ENCODE results near the gene ATP5PD.
"Not testable (repeated sequence)": the region's sequence is repeated elsewhere in the genome, so short reads cannot be mapped to it uniquely, and the experiment has no call there.

ATP5PD gene

DNA sequence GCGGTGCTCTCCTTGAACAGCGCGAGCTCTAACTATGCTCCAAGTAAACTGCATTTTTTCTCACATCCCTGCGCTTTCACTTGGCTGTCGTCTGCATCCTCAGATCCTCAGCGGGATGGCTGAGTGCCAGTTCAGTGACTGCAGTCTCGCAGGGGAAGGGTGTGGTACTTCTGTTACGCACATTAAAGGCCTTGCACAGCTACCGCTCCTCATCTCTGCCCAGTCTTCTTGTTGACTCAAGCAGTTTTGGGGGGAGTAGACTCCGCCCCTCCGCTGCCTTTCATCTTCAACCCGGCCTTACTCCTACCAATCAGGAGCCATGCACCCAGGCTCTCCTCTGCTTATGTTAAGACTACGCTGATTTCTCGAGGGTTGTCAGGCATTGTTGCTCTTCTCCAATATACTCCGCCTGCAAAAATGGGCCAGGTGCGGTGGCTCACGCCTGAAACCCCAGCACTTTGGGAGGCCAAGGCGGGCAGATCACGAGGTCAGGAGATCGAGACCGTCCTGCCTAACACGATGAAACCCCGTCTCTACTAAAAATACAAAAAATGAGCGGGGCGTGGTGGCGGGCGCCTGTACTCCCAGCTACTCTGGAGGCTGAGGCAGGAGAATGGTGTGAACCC lies 10.0 kb downstream of the ATP5PD start:
- H3K36me3 ChIP-seq (ENCODE audit: control insufficient read depth, insufficient read depth, low read length) = peaks cover 14% of the 10 kb centered on the region
- H3K9ac ChIP-seq (ENCODE audit: low read length) = no peak overlapping the region
- H3K4me1 ChIP-seq (ENCODE audit: control insufficient read depth, insufficient read depth, low read length) = peaks cover 5% of the 10 kb centered on the region
- no peak overlapping the region for H3K4me3 ChIP-seq (ENCODE audit: low read length)
- H3K27ac ChIP-seq (ENCODE audit: low read depth, low read length) = peak overlapping the region; percentile 89
- H3K27me3 ChIP-seq (ENCODE audit: control insufficient read depth, insufficient read depth, low read length) = no peaks in the 10 kb centered on the region

DNA sequence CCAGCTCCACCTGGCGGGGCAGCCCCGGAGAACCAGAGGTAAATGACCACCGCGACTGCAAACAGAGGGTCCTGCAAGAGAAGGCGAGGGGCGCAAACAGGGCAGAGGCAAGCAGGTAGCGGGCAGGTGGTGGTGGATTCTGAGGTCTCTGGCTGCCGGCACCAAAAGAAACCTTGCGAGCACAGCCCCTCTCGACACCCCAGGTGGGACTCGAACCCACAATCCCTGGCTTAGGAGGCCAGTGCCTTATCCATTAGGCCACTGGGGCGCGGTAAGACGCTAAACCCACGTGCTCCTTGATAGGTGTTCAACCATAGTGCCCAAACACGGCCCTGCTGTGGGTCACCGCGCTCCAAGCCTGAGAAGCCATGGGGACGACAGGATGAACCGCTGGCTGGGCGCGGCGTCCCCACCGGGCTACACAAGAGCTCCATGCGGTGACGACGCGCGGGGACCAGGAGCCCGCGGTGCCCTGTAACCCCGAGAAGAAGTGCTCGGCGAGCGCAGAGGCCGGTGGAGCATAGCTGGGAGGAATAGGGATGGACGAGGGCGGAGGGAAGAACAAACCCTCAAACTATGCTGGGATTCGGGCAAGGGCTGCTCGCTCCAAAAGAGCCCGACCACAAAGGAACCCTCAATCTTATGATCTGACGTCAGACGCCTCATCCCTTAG lies 12.4 kb downstream of the ATP5PD start:
- Histone ChIP-seq H3K4me3 (ENCODE audit: low read length) (peak overlapping the region; percentile 80), H3K9ac (ENCODE audit: low read length) (peak overlapping the region; percentile 32), H3K4me1 (ENCODE audit: control insufficient read depth, insufficient read depth, low read length) (peaks cover 5% of the 10 kb centered on the region), H3K27ac (ENCODE audit: low read depth, low read length) (peak overlapping the region; percentile 89), H3K27me3 (ENCODE audit: control insufficient read depth, insufficient read depth, low read length) (no peaks in the 10 kb centered on the region), H3K36me3 (ENCODE audit: control insufficient read depth, insufficient read depth, low read length) (peaks cover 5% of the 10 kb centered on the region)

- Histone ChIP-seq H3K27ac (ENCODE audit: low read depth, low read length) (peak overlapping the region; percentile 89), H3K4me3 (ENCODE audit: low read length) (peak overlapping the region; percentile 80), H3K9ac (ENCODE audit: low read length) (no peak overlapping the region), H3K36me3 (ENCODE audit: control insufficient read depth, insufficient read depth, low read length) (no peaks in the 10 kb centered on the region), H3K27me3 (ENCODE audit: control insufficient read depth, insufficient read depth, low read length) (no peaks in the 10 kb centered on the region), H3K4me1 (ENCODE audit: control insufficient read depth, insufficient read depth, low read length) (peaks cover 5% of the 10 kb centered on the region)
Measured at GRCh38 chr17:75033346-75034235, 13.2 kb downstream of the ATP5PD start.

DNA sequence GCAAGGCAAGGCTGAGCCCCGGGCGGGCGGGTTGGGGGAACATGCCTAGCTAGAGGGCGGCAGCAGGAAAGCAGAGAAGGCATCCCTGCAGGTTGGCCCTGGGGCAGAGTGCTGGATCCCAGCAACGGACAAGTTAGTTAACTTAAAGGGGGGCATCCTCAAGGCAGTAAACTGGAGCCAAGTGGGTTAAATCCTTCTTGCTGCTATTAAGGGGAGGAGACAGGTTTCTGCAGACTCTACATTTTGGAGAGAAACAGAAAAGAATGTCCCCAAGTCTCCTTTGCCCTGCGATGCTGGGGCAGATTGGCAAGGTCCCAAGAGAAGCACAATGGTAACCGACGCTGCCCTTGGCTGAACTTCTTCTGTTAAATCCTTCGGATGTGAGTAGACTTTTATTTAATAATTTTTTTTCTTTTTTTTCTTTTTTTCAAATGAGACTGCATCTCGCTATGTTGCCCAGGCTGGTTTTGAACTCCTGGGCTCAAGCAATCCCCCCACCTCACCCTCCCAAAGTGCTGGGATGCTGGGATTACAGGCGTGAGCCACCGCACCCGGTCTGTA lies 14.0 kb downstream of the ATP5PD start:
- H3K4me1 ChIP-seq (ENCODE audit: control insufficient read depth, insufficient read depth, low read length) = peaks cover 5% of the 10 kb centered on the region

GRCh38 chr17:75031972-75032719 lies 14.6 kb downstream of the ATP5PD start:
- H3K4me1 ChIP-seq (ENCODE audit: control insufficient read depth, insufficient read depth, low read length) = peaks cover 5% of the 10 kb centered on the region
- H3K9ac ChIP-seq (ENCODE audit: low read length) = no peak overlapping the region
- peak overlapping the region; percentile 60 for H3K27ac ChIP-seq (ENCODE audit: low read depth, low read length)
- peak overlapping the region; percentile 40 for H3K4me3 ChIP-seq (ENCODE audit: low read length)
- H3K27me3 ChIP-seq (ENCODE audit: control insufficient read depth, insufficient read depth, low read length) = no peaks in the 10 kb centered on the region
- no peaks in the 10 kb centered on the region for H3K36me3 ChIP-seq (ENCODE audit: control insufficient read depth, insufficient read depth, low read length)

More for the DNA sequence above, 14.0 kb downstream of the ATP5PD start:
- Histone ChIP-seq H3K27ac (ENCODE audit: low read depth, low read length) (no peak overlapping the region), H3K27me3 (ENCODE audit: control insufficient read depth, insufficient read depth, low read length) (no peaks in the 10 kb centered on the region), H3K36me3 (ENCODE audit: control insufficient read depth, insufficient read depth, low read length) (no peaks in the 10 kb centered on the region), H3K9ac (ENCODE audit: low read length) (no peak overlapping the region), H3K4me3 (ENCODE audit: low read length) (peak overlapping the region; percentile 40)

GRCh38 chr17:75030161-75030560 lies 16.6 kb downstream of the ATP5PD start:
- Histone ChIP-seq H3K27ac (ENCODE audit: low read depth, low read length) (no peak overlapping the region), H3K36me3 (ENCODE audit: control insufficient read depth, insufficient read depth, low read length) (no peaks in the 10 kb centered on the region), H3K9ac (ENCODE audit: low read length) (no peak overlapping the region), H3K27me3 (ENCODE audit: control insufficient read depth, insufficient read depth, low read length) (no peaks in the 10 kb centered on the region), H3K4me3 (ENCODE audit: low read length) (no peak overlapping the region), H3K4me1 (ENCODE audit: control insufficient read depth, insufficient read depth, low read length) (peaks cover 3% of the 10 kb centered on the region)

DNA sequence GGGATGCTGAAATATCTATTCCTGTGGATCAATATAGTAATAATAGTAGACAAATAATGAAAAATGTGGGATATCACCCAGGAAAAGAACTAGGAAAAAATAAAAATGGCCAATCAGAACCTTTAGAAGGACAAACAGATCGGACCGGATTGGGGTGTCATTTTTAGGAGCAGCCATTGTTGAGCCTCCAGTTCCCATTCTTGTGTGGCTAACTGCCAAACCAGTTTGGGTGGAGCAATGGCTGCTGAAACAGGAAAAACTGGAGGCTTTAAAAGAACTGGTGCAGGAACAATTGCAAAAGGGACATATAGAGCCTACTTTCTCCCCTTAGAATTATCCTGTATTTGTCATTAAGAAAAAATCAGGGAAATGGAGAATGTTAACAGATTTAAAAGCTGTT lies 20.1 kb downstream of the ATP5PD start:
- H3K36me3 ChIP-seq (ENCODE audit: control insufficient read depth, insufficient read depth, low read length); H3K4me3 ChIP-seq (ENCODE audit: low read length); H3K27me3 ChIP-seq (ENCODE audit: control insufficient read depth, insufficient read depth, low read length); H3K9ac ChIP-seq (ENCODE audit: low read length); H3K4me1 ChIP-seq (ENCODE audit: control insufficient read depth, insufficient read depth, low read length); H3K27ac ChIP-seq (ENCODE audit: low read depth, low read length): not testable (repeated sequence)

DNA sequence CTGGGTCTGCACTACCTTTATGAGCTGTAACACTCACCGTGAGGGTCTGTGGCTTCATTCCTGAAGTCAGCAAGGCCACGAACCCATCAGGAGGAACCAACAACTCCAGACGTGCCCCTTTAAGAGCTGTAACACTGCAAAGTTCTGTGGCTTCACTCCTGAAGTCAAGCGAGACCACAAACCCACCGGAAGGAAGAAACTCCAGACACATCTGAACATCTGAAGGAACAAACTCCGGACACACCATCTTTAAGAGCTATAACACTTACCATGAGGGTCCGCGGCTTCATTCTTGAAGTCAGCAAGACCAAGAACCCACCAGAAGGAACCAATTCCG lies 21.4 kb downstream of the ATP5PD start:
- H3K4me3 ChIP-seq (ENCODE audit: low read length); H3K27ac ChIP-seq (ENCODE audit: low read depth, low read length); H3K9ac ChIP-seq (ENCODE audit: low read length); H3K4me1 ChIP-seq (ENCODE audit: control insufficient read depth, insufficient read depth, low read length); H3K36me3 ChIP-seq (ENCODE audit: control insufficient read depth, insufficient read depth, low read length); H3K27me3 ChIP-seq (ENCODE audit: control insufficient read depth, insufficient read depth, low read length): not testable (repeated sequence)

- no peak overlapping the region for H3K9ac ChIP-seq (ENCODE audit: low read length)
Measured at GRCh38 chr17:75024686-75025397, 21.9 kb downstream of the ATP5PD start.

DNA sequence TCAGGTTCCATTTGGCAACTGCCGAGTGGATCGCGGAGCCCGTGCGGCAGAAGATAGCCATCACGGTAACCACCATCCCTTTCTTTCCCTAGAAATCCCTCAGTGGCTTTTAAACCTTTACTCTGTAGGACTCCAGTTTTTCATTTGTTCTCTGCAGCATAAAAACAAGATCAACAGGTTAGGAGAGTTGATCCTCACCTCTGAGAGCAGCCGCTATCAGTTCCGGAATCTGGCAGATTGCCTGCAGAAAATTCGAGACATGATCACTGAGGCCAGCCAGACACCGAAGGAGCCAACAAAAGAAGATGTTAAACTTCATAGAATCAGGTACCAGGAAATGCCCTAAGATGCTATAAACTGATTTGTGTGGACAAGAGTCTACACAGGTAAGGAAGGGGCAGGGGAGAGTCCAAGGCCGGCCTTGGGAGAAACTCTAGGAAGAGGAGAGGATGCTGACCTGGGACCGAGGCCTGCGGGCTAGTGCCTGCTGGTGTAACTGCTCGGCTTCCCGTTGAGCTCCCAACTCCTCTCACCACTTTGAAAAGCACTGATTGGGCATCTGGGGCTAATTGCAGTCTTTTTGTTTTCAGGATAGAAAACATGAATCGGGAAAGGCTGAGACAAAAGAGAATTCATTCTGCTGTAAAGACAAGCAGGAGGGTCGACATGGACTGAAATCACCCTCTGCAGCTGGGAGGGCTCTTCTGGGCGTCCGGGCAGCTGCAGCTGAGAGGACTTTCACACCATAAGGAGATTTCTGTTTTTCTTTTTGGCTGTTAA lies 26.2 kb downstream of the ATP5PD start:
- H3K36me3 ChIP-seq (ENCODE audit: control insufficient read depth, insufficient read depth, low read length) = peaks cover 17% of the 10 kb centered on the region
- no peaks in the 10 kb centered on the region for H3K27me3 ChIP-seq (ENCODE audit: control insufficient read depth, insufficient read depth, low read length)
- H3K27ac ChIP-seq (ENCODE audit: low read depth, low read length) = no peak overlapping the region
- H3K9ac ChIP-seq (ENCODE audit: low read length) = no peak overlapping the region
- H3K4me1 ChIP-seq (ENCODE audit: control insufficient read depth, insufficient read depth, low read length) = no peaks in the 10 kb centered on the region
- H3K4me3 ChIP-seq (ENCODE audit: low read length) = no peak overlapping the region

More at GRCh38 chr17:75024686-75025397, 21.9 kb downstream of the ATP5PD start:
- Histone ChIP-seq H3K27ac (ENCODE audit: low read depth, low read length) (no peak overlapping the region), H3K27me3 (ENCODE audit: control insufficient read depth, insufficient read depth, low read length) (no peaks in the 10 kb centered on the region), H3K36me3 (ENCODE audit: control insufficient read depth, insufficient read depth, low read length) (peaks cover 8% of the 10 kb centered on the region), H3K4me3 (ENCODE audit: low read length) (no peak overlapping the region), H3K4me1 (ENCODE audit: control insufficient read depth, insufficient read depth, low read length) (no peaks in the 10 kb centered on the region)

GRCh38 chr17:75019710-75020109 lies 27.1 kb downstream of the ATP5PD start:
- H3K4me1 ChIP-seq (ENCODE audit: control insufficient read depth, insufficient read depth, low read length) = no peaks in the 10 kb centered on the region
- no peak overlapping the region for H3K27ac ChIP-seq (ENCODE audit: low read depth, low read length)
- H3K4me3 ChIP-seq (ENCODE audit: low read length) = no peak overlapping the region
- H3K9ac ChIP-seq (ENCODE audit: low read length) = no peak overlapping the region
- peaks cover 17% of the 10 kb centered on the region for H3K36me3 ChIP-seq (ENCODE audit: control insufficient read depth, insufficient read depth, low read length)
- no peaks in the 10 kb centered on the region for H3K27me3 ChIP-seq (ENCODE audit: control insufficient read depth, insufficient read depth, low read length)
